ENCODE data around the gene HOTAIR. TPM values are rescaled to one million over a fixed set of nuclear protein-coding genes. Genes with fewer than 3 reads are reported as not detected.

The HOTAIR gene
- total RNA-seq, 1 donor from 2014 or later = not detected

DNA sequence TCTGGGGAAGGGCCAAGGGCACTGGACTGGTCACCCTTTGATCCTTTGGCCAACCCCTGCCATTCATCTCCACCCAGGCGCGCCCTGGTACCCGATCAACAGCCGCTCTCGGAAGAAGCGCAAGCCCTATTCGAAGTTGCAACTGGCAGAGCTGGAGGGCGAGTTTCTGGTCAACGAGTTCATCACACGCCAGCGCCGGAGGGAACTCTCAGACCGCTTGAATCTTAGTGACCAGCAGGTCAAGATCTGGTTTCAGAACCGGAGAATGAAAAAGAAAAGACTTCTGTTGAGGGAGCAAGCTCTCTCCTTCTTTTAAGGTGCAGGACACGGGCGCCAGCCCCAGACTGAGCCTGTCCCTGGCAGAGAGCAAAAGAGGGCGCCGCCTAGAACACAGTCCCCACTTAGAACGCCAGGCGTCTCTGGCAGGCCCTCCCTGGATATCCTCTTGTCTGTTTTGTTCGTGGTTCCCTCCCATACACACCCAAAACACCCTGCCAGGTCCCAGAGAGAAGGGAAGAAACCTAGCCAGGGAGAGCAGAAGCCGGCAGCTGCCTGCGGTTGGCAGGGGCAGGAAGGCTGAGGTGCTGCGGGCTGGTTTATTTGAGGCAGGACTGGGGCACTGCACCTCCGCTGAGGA, 18.4 kb downstream of the HOTAIR start:
- no peak overlapping the region for H3K4me2 ChIP-seq (ENCODE audit: low read length)
- H3K79me2 ChIP-seq (ENCODE audit: insufficient read depth, low read length) = no peaks in the 10 kb centered on the region
- H3K4me1 ChIP-seq (ENCODE audit: insufficient read depth, low read length) = no peaks in the 10 kb centered on the region
- no peak overlapping the region for H3K9ac ChIP-seq (ENCODE audit: low read length)
- H3K27me3 ChIP-seq (ENCODE audit: insufficient read depth, low read length) = peaks cover 92% of the 10 kb centered on the region
- H3K9me3 Mint-ChIP-seq (ENCODE audit: unreplicated experiment) = peaks cover 31% of the 10 kb centered on the region
- H3K4me1 Mint-ChIP-seq (ENCODE audit: low read depth, unreplicated experiment) = no peaks in the 10 kb centered on the region
- peaks cover 4% of the 10 kb centered on the region for H4K20me1 ChIP-seq (ENCODE audit: insufficient read depth, low read length)
- DNase-seq (ENCODE audit: low read depth) (no peak), FAIRE-seq (no peak)
- H3K27me3 Mint-ChIP-seq (ENCODE audit: low read depth, unreplicated experiment) = peaks cover 84% of the 10 kb centered on the region
- H2AFZ ChIP-seq (ENCODE audit: low read depth, low read length) = no peak overlapping the region
- H3K27ac ChIP-seq (ENCODE audit: low read depth, low read length) = no peak overlapping the region
- no peak for TF ChIP-seq EZH2 (IDR thresholded peaks at IDR 0.05; ENCODE audit: insufficient read depth, low read length)
- TF ChIP-seq, protein P1, sequence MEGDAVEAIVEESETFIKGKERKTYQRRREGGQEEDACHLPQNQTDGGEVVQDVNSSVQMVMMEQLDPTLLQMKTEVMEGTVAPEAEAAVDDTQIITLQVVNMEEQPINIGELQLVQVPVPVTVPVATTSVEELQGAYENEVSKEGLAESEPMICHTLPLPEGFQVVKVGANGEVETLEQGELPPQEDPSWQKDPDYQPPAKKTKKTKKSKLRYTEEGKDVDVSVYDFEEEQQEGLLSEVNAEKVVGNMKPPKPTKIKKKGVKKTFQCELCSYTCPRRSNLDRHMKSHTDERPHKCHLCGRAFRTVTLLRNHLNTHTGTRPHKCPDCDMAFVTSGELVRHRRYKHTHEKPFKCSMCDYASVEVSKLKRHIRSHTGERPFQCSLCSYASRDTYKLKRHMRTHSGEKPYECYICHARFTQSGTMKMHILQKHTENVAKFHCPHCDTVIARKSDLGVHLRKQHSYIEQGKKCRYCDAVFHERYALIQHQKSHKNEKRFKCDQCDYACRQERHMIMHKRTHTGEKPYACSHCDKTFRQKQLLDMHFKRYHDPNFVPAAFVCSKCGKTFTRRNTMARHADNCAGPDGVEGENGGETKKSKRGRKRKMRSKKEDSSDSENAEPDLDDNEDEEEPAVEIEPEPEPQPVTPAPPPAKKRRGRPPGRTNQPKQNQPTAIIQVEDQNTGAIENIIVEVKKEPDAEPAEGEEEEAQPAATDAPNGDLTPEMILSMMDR (IDR thresholded peaks at IDR 0.05; ENCODE audit: insufficient read depth, low read depth, low read length) = no peak
- H3K36me3 Mint-ChIP-seq (ENCODE audit: low read depth, unreplicated experiment) = peaks cover 4% of the 10 kb centered on the region
- peaks cover 7% of the 10 kb centered on the region for H3K9me3 ChIP-seq (ENCODE audit: insufficient read depth, low read depth, low read length)
- no peaks in the 10 kb centered on the region for H3K36me3 ChIP-seq (ENCODE audit: insufficient read depth, low read length)
- H3K4me3 Mint-ChIP-seq (ENCODE audit: unreplicated experiment) = no peak overlapping the region
- no peak overlapping the region for H3K4me3 ChIP-seq (ENCODE audit: insufficient read depth, low read depth, low read length)
- H3K27ac Mint-ChIP-seq (ENCODE audit: unreplicated experiment) = peak overlapping the region; percentile 69

DNA sequence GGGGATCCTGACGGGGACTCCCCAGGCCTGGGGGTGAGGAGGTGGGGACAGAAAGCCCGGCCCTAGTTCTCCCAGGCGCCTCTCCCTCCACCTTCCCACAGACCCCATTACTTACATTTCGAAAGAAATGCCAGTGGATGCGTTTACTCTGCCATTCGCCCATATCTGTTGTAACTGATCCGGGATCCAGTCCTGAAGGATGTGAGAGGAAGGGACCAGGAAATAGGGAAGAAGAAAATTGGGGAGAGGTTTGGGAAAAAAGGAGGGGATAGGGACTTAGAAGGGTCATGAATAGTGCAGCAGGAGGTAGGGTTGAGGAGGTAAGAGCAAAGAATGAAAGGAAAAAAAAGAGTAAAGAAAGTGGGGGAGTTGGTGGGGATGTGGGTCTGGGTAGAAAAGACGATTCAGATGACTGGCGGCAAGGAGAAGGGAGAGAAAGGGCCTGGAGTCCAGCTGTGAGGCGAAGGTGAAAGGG, 18.9 kb downstream of the HOTAIR start:
- Mint-ChIP-seq H3K4me1 (ENCODE audit: low read depth, unreplicated experiment) (no peaks in the 10 kb centered on the region), H3K4me3 (ENCODE audit: unreplicated experiment) (no peak overlapping the region), H3K36me3 (ENCODE audit: low read depth, unreplicated experiment) (peaks cover 4% of the 10 kb centered on the region), H3K27ac (ENCODE audit: unreplicated experiment) (peak overlapping the region; percentile 69), H3K9me3 (ENCODE audit: unreplicated experiment) (peaks cover 31% of the 10 kb centered on the region), H3K27me3 (ENCODE audit: low read depth, unreplicated experiment) (peaks cover 88% of the 10 kb centered on the region)
- Histone ChIP-seq H4K20me1 (ENCODE audit: insufficient read depth, low read length) (peaks cover 4% of the 10 kb centered on the region), H2AFZ (ENCODE audit: low read depth, low read length) (no peak overlapping the region), H3K4me2 (ENCODE audit: low read length) (no peak overlapping the region), H3K9ac (ENCODE audit: low read length) (no peak overlapping the region), H3K4me1 (ENCODE audit: insufficient read depth, low read length) (no peaks in the 10 kb centered on the region), H3K27me3 (ENCODE audit: insufficient read depth, low read length) (peaks cover 93% of the 10 kb centered on the region), H3K27ac (ENCODE audit: low read depth, low read length) (no peak overlapping the region), H3K36me3 (ENCODE audit: insufficient read depth, low read length) (no peaks in the 10 kb centered on the region), H3K79me2 (ENCODE audit: insufficient read depth, low read length) (no peaks in the 10 kb centered on the region), H3K9me3 (ENCODE audit: insufficient read depth, low read depth, low read length) (peaks cover 7% of the 10 kb centered on the region), H3K4me3 (ENCODE audit: insufficient read depth, low read depth, low read length) (no peak overlapping the region)
- peak; percentile 22 for TF ChIP-seq EZH2 (IDR thresholded peaks at IDR 0.05; ENCODE audit: insufficient read depth, low read length)
- TF ChIP-seq, protein P1 (IDR thresholded peaks at IDR 0.05; ENCODE audit: insufficient read depth, low read depth, low read length) = no peak
- DNase-seq (ENCODE audit: low read depth) (no peak), FAIRE-seq (no peak)

All from astrocyte (in vitro differentiated cells and primary cell).